A549 (cell line): ENCODE data around the gene ENTHD1. TPM values are rescaled to one million over a fixed set of nuclear protein-coding genes. Genes with fewer than 3 reads are reported as not detected.

ENCODE experiments used
- ATAC-seq, 2 experiments: fragments of 200-7000 bp in 1 of 2; fragments of >200 bp in 1 of 2; cut with Nextera tagmentation in 1 of 2; cut with Tn5 transposase in 1 of 2; 3 replicates each; pipeline versions ENCODE4 v1.8.0 to v1.9.1; 2018 to 2020; ENCODE audit warnings: mild to moderate bottlenecking in 1 of 2, moderate library complexity in 1 of 2
- CTCF ChIA-PET: fragments of 300-600 bp; sonication (Branson Sonifier 250); formaldehyde crosslinking; extraction: SDS; loops from one replicate; lab custom pipeline; 2021; ENCODE audit warnings: antibody characterized with exemption, inconsistent platforms; lab: Yijun Ruan, JAX
- POLR2A ChIA-PET: fragments of 350-600 bp; formaldehyde crosslinking; extraction: SDS; loops from one replicate; lab custom pipeline; 2021; ENCODE audit warnings: antibody characterized with exemption, inconsistent platforms; lab: Yijun Ruan, JAX
- DNase-seq, 2 experiments: peaks; one replicate each; pipeline versions ENCODE4 v3.0.0 to v3.0.0-alpha.2; 2011 to 2016; ENCODE audit warnings: low read depth in 1 of 2, low spot score in 1 of 2
- FAIRE-seq: peaks from 2 replicates; lab custom pipeline; 2011; peaks lifted over from hg19 to GRCh38; lab: Jason Lieb, UNC
- H3K27ac ChIP-seq, 2 experiments: fragments of >200 bp; sonication (Bioruptor Twin); formaldehyde crosslinking; 3 replicates each; pipeline ENCODE4 v1.5.1; 2016 to 2017
- H3K4me1 ChIP-seq: fragments of >200 bp; sonication (Bioruptor Twin); formaldehyde crosslinking; 3 replicates; pipeline ENCODE4 v1.6.1; 2016
- H3K4me2 ChIP-seq: fragments of >200 bp; sonication (Bioruptor Twin); formaldehyde crosslinking; 3 replicates; pipeline ENCODE4 v1.6.1; 2016
- H3K4me3 ChIP-seq: fragments of >200 bp; sonication (Bioruptor Twin); formaldehyde crosslinking; 3 replicates; pipeline ENCODE4 v1.5.1; 2016
- H3K9me3 ChIP-seq: fragments of >200 bp; sonication (Bioruptor Twin); formaldehyde crosslinking; 3 replicates; pipeline ENCODE4 v1.6.1; 2016
- ATOH8 ChIP-seq: fragments of 250-450 bp; sonication (Bioruptor Pico); IDR thresholded peaks from 2 replicates; pipeline ENCODE4 v1.5.0; 2020; ENCODE audit warnings: low read depth, mild to moderate bottlenecking, moderate library complexity
- CBX2 ChIP-seq: fragments of 200-600 bp; sonication (generic); IDR thresholded peaks from 2 replicates; pipeline ENCODE4 v1.6.1; 2016; ENCODE audit warnings: low read depth, mild to moderate bottlenecking, borderline replicate concordance
- CEBPB ChIP-seq, 2 experiments: fragments of >200 bp in 1 of 2; sonication (Bioruptor Twin) in 1 of 2; formaldehyde crosslinking in 1 of 2; IDR thresholded peaks; 2 replicates each; pipeline ENCODE4 v1.6.1; 2012 to 2016
- CHD2 ChIP-seq: fragments of 150-350 bp; IDR thresholded peaks from 2 replicates; pipeline ENCODE4 v1.6.1; 2014; ENCODE audit warnings: low read length; ENCODE audit not compliant: partially characterized antibody
- CTCF ChIP-seq: fragments of >200 bp; sonication (Bioruptor Twin); formaldehyde crosslinking; IDR thresholded peaks from 3 replicates; pipeline ENCODE4 v1.5.1; 2016
- E2F6 ChIP-seq: IDR thresholded peaks from 2 replicates; pipeline ENCODE4 v1.6.1; 2012; ENCODE audit warnings: low read depth, borderline replicate concordance
- EHMT2 ChIP-seq: fragments of 200-600 bp; sonication (generic); IDR thresholded peaks from 2 replicates; pipeline ENCODE4 v1.6.1; 2016; ENCODE audit warnings: antibody characterized with exemption, low read depth, mild to moderate bottlenecking, moderate library complexity
- ELK1 ChIP-seq: fragments of 150-350 bp; IDR thresholded peaks from 2 replicates; pipeline ENCODE4 v1.6.1; 2014; ENCODE audit warnings: low read depth, mild to moderate bottlenecking, low read length
- EP300 ChIP-seq, 2 experiments: fragments of >200 bp; sonication (Bioruptor Twin); formaldehyde crosslinking; IDR thresholded peaks; 2 replicates in 1 of 2; 3 replicates in 1 of 2; pipeline ENCODE4 v1.6.1; 2016 to 2017
- ESRRA ChIP-seq: fragments of 150-350 bp; IDR thresholded peaks from 2 replicates; pipeline ENCODE4 v1.6.1; 2014; ENCODE audit warnings: mild to moderate bottlenecking, low read length, borderline replicate concordance
- FOSL2 ChIP-seq, 2 experiments: fragments of 450-650 bp in 1 of 2; fragments of >200 bp in 1 of 2; sonication (Bioruptor Twin) in 1 of 2; formaldehyde crosslinking; IDR thresholded peaks; 2 replicates each; pipeline versions ENCODE4 v1.5.0 to v1.6.1; 2016 to 2020; ENCODE audit warnings: mild to moderate bottlenecking in 1 of 2, moderate library complexity in 1 of 2
- HDAC2 ChIP-seq: fragments of 200-600 bp; sonication (generic); IDR thresholded peaks from 2 replicates; pipeline ENCODE4 v1.6.1; 2016
- HEYL ChIP-seq: fragments of 250-450 bp; sonication (Bioruptor Pico); IDR thresholded peaks from 2 replicates; pipeline ENCODE4 v1.8.0; 2021; ENCODE audit warnings: mild to moderate bottlenecking, moderate library complexity
- HOXB5 ChIP-seq: fragments of 250-450 bp; sonication (Bioruptor Pico); IDR thresholded peaks from 2 replicates; pipeline ENCODE4 v1.5.0; 2020; ENCODE audit warnings: mild to moderate bottlenecking, moderate library complexity
- JUN ChIP-seq, 2 experiments: fragments of >200 bp; sonication (Bioruptor Twin); formaldehyde crosslinking; IDR thresholded peaks; 2 replicates in 1 of 2; 3 replicates in 1 of 2; pipeline ENCODE4 v1.6.1; 2016 to 2017
- MAFK ChIP-seq: fragments of 450-650 bp; IDR thresholded peaks from 2 replicates; pipeline ENCODE4 v1.6.1; 2014; ENCODE audit not compliant: partially characterized antibody
- MYC ChIP-seq: IDR thresholded peaks from 2 replicates; pipeline ENCODE4 v1.6.1; 2012; ENCODE audit warnings: mild to moderate bottlenecking, inconsistent platforms, low read length, improper control_type of control experiment, borderline replicate concordance
- NFE2L2 ChIP-seq: fragments of 150-350 bp; conservative IDR thresholded peaks from 2 replicates; pipeline ENCODE4 v1.6.1; 2014; ENCODE audit warnings: low read length
- PHF8 ChIP-seq: fragments of 200-600 bp; sonication (generic); IDR thresholded peaks from 2 replicates; pipeline ENCODE4 v1.6.1; 2016; ENCODE audit warnings: low read depth, mild to moderate bottlenecking, antibody characterized with exemption, moderate library complexity, borderline replicate concordance
- RAD21 ChIP-seq, 2 experiments: fragments of >200 bp in 1 of 2; sonication (Bioruptor Twin) in 1 of 2; formaldehyde crosslinking in 1 of 2; IDR thresholded peaks in 1 of 2; conservative IDR thresholded peaks in 1 of 2; 2 replicates in 1 of 2; 3 replicates in 1 of 2; pipeline ENCODE4 v1.6.1; 2012 to 2018; ENCODE audit warnings: inconsistent platforms in 1 of 2
- SREBF2 ChIP-seq: fragments of 450-650 bp; IDR thresholded peaks from 2 replicates; pipeline ENCODE4 v1.6.1; 2014; ENCODE audit warnings: mild to moderate bottlenecking, moderate library complexity
- TFCP2L1 ChIP-seq: fragments of 250-450 bp; sonication (Bioruptor Pico); IDR thresholded peaks from 2 replicates; pipeline ENCODE4 v1.5.0; 2021; ENCODE audit warnings: mild to moderate bottlenecking
- USF2 ChIP-seq: fragments of 450-650 bp; IDR thresholded peaks from 2 replicates; pipeline ENCODE4 v1.6.1; 2014; ENCODE audit warnings: antibody characterized with exemption
- ZSCAN20 ChIP-seq: fragments of 250-450 bp; sonication (Bioruptor Pico); IDR thresholded peaks from 2 replicates; pipeline ENCODE4 v1.8.0; 2022; ENCODE audit warnings: mild to moderate bottlenecking, moderate library complexity
- WGBS: methylation state at CpG from one replicate; pipeline ENCODE4 v1.1.6; 2017; ENCODE audit errors: missing lambda C conversion rate; 5-methylcytosine and 5-hydroxymethylcytosine counted together
- polyA plus RNA-seq, 4 experiments: library from polyadenylated mRNA; depleted of rRNA in 3 of 4; stranded (reverse); fragments of >200 nt; fragmentation: RNase III in 1 of 4; extraction: RNeasy Plus Mini Kit Qiagen cat#74134 plus additional on column Dnase treatment in 1 of 4; gene quantifications; 2 replicates in 3 of 4; 3 replicates in 1 of 4; pipeline ENCODE4 v1.2.3, GENCODE V29; 2011 to 2017

Gene ENTHD1
- polyA plus RNA-seq, 2 of the 4 experiments (the other 2 are of a cell fraction) = not detected

- ATAC-seq (no peak), DNase-seq (no peak)
- H3K27ac ChIP-seq = no peak overlapping the region
- 55% methylated on average over 12 of the region's 14 CpGs for WGBS
- no peaks in the 10 kb centered on the region for H3K4me1 ChIP-seq
- TF ChIP-seq ATOH8 (CRISPR knock-in tag) (no peak), SREBF2 (no peak), EHMT2 (no peak), MAFK (no peak), HDAC2 (no peak), PHF8 (no peak), CBX2 (no peak), ESRRA (no peak), E2F6 (no peak)
- TF ChIP-seq, all 56 proteins: peak for 0
- Histone ChIP-seq H3K4me3 (no peak overlapping the region), H3K9me3 (no peaks in the 10 kb centered on the region), H3K4me2 (no peak overlapping the region)
- CTCF ChIA-PET = no interaction called here
- no peak for FAIRE-seq
- POLR2A ChIA-PET = interaction anchor here (0.7 kb wide), 1 partner anchor 26 kb away, joined by 3 read pairs; no protein-coding TSS in a partner anchor
Measured at GRCh38 chr22:39938509-39939111, 45.0 kb upstream of the ENTHD1 start.

GRCh38 chr22:39937906-39938305 lies 44.3 kb upstream of the ENTHD1 start:
- TF ChIP-seq TFCP2L1 (CRISPR knock-in tag) (no peak), CTCF (no peak), MYC (no peak), CEBPB (IDR thresholded peaks at IDR 0.05) (no peak), RAD21 (conservative IDR thresholded peaks at IDR 0.05 in 1 of 2, IDR thresholded peaks at IDR 0.05 in 1 of 2) (no peak), FOSL2 (IDR thresholded peaks at IDR 0.05) (no peak), FOSL2 (CRISPR knock-in tag; IDR thresholded peaks at IDR 0.05) (no peak), ZSCAN20 (CRISPR knock-in tag) (no peak), HOXB5 (no peak), NFE2L2 (no peak), ESRRA (no peak)
- POLR2A ChIA-PET = no interaction called here
- WGBS = 78% methylated on average over 3 of the region's 3 CpGs
- Histone ChIP-seq H3K4me1 (no peaks in the 10 kb centered on the region), H3K4me2 (no peak overlapping the region), H3K27ac (no peak overlapping the region), H3K4me3 (no peak overlapping the region), H3K9me3 (no peaks in the 10 kb centered on the region)
- DNase-seq = no peak
- no peak for FAIRE-seq
- CTCF ChIA-PET = no interaction called here
- ATAC-seq = no peak

- no peak overlapping the region for H3K27ac ChIP-seq
- 51% methylated on average over 6 of the region's 6 CpGs for WGBS
- H3K4me2 ChIP-seq = no peak overlapping the region
- CTCF ChIA-PET = no interaction called here
- DNase-seq (no peak), FAIRE-seq (no peak), ATAC-seq (no peak)
- H3K4me1 ChIP-seq = no peaks in the 10 kb centered on the region
- no peaks in the 10 kb centered on the region for H3K9me3 ChIP-seq
- POLR2A ChIA-PET = no interaction called here
- no peak overlapping the region for H3K4me3 ChIP-seq
- TF ChIP-seq SREBF2 = no peak
- no peak for TF ChIP-seq JUN (IDR thresholded peaks at IDR 0.05)
- TF ChIP-seq FOSL2 (IDR thresholded peaks at IDR 0.05) = no peak
- no peak for TF ChIP-seq FOSL2 (CRISPR knock-in tag; IDR thresholded peaks at IDR 0.05)
- no peak for TF ChIP-seq ELK1
- TF ChIP-seq PHF8 = no peak
- TF ChIP-seq EP300 (IDR thresholded peaks at IDR 0.05) = no peak
- TF ChIP-seq CEBPB (IDR thresholded peaks at IDR 0.05) = no peak
- TF ChIP-seq HEYL (CRISPR knock-in tag) = no peak
- no peak for TF ChIP-seq USF2
- no peak for TF ChIP-seq CHD2
- TF ChIP-seq CTCF = no peak
Measured at GRCh38 chr22:39936523-39937145, 43.1 kb upstream of the ENTHD1 start.
